ENCODE measurements around the gene ISLR. TPM values are rescaled to one million over a fixed set of nuclear protein-coding genes. Genes with fewer than 3 reads are reported as not detected.

ISLR gene
- polyA plus RNA-seq, 1 donor = 24.8 TPM

DNA sequence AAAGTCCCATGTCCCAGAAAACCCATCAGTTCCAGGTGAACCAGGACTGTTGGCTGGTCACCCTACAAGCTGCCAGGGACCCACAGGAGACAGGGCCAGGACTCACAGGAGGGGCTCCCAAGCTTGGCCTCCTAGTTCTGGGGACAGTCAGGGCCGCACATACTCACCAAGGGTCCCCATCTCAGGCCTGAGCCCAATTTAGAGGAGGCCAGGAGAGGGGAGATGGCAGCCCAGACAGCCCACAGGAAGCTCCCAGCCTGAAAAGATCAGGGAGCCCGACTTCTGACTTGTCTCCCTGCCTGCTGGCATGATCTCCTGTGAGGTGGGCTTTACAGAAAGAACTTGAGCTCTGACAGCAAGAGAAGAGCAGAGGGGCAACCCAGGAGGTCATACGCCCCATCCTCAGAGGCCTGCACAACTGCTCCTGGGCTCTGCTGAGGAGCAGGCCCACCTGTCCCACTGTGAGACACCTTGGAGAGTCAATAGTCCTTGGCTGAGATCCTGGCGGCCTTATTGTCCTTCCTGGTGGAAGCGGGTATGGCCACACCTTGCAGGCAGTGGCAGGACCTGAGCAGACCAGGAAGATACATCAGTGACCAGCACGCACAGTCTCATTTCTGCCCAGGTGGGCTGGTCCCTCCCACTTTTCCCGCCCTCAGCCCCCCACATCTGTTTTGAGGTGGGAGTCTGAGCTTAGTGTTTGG is 2.5 kb upstream of the ISLR start:
- Histone ChIP-seq H3K4me1 (ENCODE audit: control insufficient read depth, insufficient read depth, low read length) (peaks cover 14% of the 10 kb centered on the region), H3K36me3 (ENCODE audit: control insufficient read depth, insufficient read depth, low read length) (peaks cover 3% of the 10 kb centered on the region), H3K9me3 (ENCODE audit: control insufficient read depth, low read depth, low read length) (no peaks in the 10 kb centered on the region), H3K27ac (ENCODE audit: low read length) (no peak overlapping the region), H3K4me3 (ENCODE audit: low read length) (no peak overlapping the region), H3K27me3 (ENCODE audit: control insufficient read depth, insufficient read depth, low read length) (peaks cover 2% of the 10 kb centered on the region)
- no peak for DNase-seq
- no CpG with 5 or more reads among the region's 7 CpGs for whole genome bisulfite sequencing (ENCODE audit: insufficient coverage, low lambda C conversion rate)

GRCh38 chr15:74171965-74172541 is 1.5 kb upstream of the ISLR start:
- H3K4me1 ChIP-seq (ENCODE audit: control insufficient read depth, insufficient read depth, low read length) = peaks cover 14% of the 10 kb centered on the region
- no peak for DNase-seq

DNA sequence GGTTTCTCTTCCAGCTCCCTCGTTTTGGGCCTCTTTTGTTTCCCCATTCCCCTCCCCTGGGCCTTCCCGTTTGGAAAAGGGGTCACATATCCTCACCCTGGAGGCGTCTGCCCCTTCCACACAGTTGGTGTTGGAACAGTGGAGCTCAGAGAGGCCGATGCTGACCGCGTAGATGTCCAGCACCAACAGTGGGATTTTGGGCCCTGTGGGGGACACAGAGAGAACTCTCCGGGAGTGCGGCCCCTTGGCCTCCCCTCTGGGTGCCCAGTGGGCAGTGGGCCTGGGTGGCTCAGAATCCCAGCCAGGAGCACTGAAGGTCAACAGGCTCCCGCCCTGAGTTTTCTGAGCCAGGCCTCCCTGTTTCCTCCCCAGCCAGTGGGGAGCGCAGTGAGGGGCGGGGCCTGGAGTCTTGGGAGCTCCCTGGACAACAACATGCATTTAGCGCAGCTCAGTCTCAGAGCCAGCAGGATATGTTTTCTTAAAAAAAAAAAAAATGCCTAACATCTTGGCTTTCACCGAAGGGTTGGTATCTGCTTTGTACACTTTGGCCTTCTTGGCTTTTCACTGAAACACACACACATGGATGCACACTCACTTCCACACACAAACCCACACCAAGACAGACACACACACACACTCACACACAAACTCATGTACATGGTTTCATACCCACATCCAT is 670 bp upstream of the ISLR start:
- peaks cover 3% of the 10 kb centered on the region for H3K36me3 ChIP-seq (ENCODE audit: control insufficient read depth, insufficient read depth, low read length)
- peaks cover 2% of the 10 kb centered on the region for H3K27me3 ChIP-seq (ENCODE audit: control insufficient read depth, insufficient read depth, low read length)
- H3K4me3 ChIP-seq (ENCODE audit: low read length) = no peak overlapping the region
- no peaks in the 10 kb centered on the region for H3K9me3 ChIP-seq (ENCODE audit: control insufficient read depth, low read depth, low read length)
- DNase-seq = peak in 1 of 2 donors; percentile 37
- H3K27ac ChIP-seq (ENCODE audit: low read length) = peak overlapping the region; percentile 83
- H3K4me1 ChIP-seq (ENCODE audit: control insufficient read depth, insufficient read depth, low read length) = peaks cover 14% of the 10 kb centered on the region
- no CpG with 5 or more reads among the region's 13 CpGs for WGBS (ENCODE audit: insufficient coverage, low lambda C conversion rate)

More at GRCh38 chr15:74171965-74172541, 1.5 kb upstream of the ISLR start:
- Histone ChIP-seq H3K27ac (ENCODE audit: low read length) (peak overlapping the region; percentile 62), H3K27me3 (ENCODE audit: control insufficient read depth, insufficient read depth, low read length) (peaks cover 2% of the 10 kb centered on the region), H3K4me3 (ENCODE audit: low read length) (no peak overlapping the region), H3K36me3 (ENCODE audit: control insufficient read depth, insufficient read depth, low read length) (peaks cover 3% of the 10 kb centered on the region), H3K9me3 (ENCODE audit: control insufficient read depth, low read depth, low read length) (no peaks in the 10 kb centered on the region)
- WGBS (ENCODE audit: insufficient coverage, low lambda C conversion rate) = no CpG with 5 or more reads among the region's 1 CpG

- peaks cover 8% of the 10 kb centered on the region for H3K4me1 ChIP-seq (ENCODE audit: control insufficient read depth, insufficient read depth, low read length)
- peak; percentile 33 to 42 for DNase-seq
- H3K9me3 ChIP-seq (ENCODE audit: control insufficient read depth, low read depth, low read length) = no peaks in the 10 kb centered on the region
- H3K27ac ChIP-seq (ENCODE audit: low read length) = peak overlapping the region; percentile 83
- peaks cover 2% of the 10 kb centered on the region for H3K27me3 ChIP-seq (ENCODE audit: control insufficient read depth, insufficient read depth, low read length)
- H3K36me3 ChIP-seq (ENCODE audit: control insufficient read depth, insufficient read depth, low read length) = peaks cover 3% of the 10 kb centered on the region
- H3K4me3 ChIP-seq (ENCODE audit: low read length) = peak overlapping the region; percentile 39
- WGBS (ENCODE audit: insufficient coverage, low lambda C conversion rate) = no CpG with 5 or more reads among the region's 20 CpGs
Measured at GRCh38 chr15:74174219-74174957, 878 bp downstream of the ISLR start.

GRCh38 chr15:74174958-74175253 is 1.4 kb downstream of the ISLR start:
- Histone ChIP-seq H3K27me3 (ENCODE audit: control insufficient read depth, insufficient read depth, low read length) (peaks cover 2% of the 10 kb centered on the region), H3K4me3 (ENCODE audit: low read length) (peak overlapping the region; percentile 13), H3K9me3 (ENCODE audit: control insufficient read depth, low read depth, low read length) (no peaks in the 10 kb centered on the region), H3K27ac (ENCODE audit: low read length) (peak overlapping the region; percentile 83), H3K4me1 (ENCODE audit: control insufficient read depth, insufficient read depth, low read length) (peaks cover 8% of the 10 kb centered on the region), H3K36me3 (ENCODE audit: control insufficient read depth, insufficient read depth, low read length) (peaks cover 3% of the 10 kb centered on the region)
- WGBS (ENCODE audit: insufficient coverage, low lambda C conversion rate) = no CpG with 5 or more reads among the region's 14 CpGs
- DNase-seq = no peak

- no peaks in the 10 kb centered on the region for H3K9me3 ChIP-seq (ENCODE audit: control insufficient read depth, low read depth, low read length)
- H3K4me3 ChIP-seq (ENCODE audit: low read length) = no peak overlapping the region
- H3K36me3 ChIP-seq (ENCODE audit: control insufficient read depth, insufficient read depth, low read length) = peaks cover 3% of the 10 kb centered on the region
- H3K27ac ChIP-seq (ENCODE audit: low read length) = no peak overlapping the region
- H3K4me1 ChIP-seq (ENCODE audit: control insufficient read depth, insufficient read depth, low read length) = peaks cover 8% of the 10 kb centered on the region
- no CpG with 5 or more reads among the region's 45 CpGs for WGBS (ENCODE audit: insufficient coverage, low lambda C conversion rate)
- H3K27me3 ChIP-seq (ENCODE audit: control insufficient read depth, insufficient read depth, low read length) = peaks cover 2% of the 10 kb centered on the region
- no peak for DNase-seq
Measured at GRCh38 chr15:74175271-74176191, 2.0 kb downstream of the ISLR start.

DNA sequence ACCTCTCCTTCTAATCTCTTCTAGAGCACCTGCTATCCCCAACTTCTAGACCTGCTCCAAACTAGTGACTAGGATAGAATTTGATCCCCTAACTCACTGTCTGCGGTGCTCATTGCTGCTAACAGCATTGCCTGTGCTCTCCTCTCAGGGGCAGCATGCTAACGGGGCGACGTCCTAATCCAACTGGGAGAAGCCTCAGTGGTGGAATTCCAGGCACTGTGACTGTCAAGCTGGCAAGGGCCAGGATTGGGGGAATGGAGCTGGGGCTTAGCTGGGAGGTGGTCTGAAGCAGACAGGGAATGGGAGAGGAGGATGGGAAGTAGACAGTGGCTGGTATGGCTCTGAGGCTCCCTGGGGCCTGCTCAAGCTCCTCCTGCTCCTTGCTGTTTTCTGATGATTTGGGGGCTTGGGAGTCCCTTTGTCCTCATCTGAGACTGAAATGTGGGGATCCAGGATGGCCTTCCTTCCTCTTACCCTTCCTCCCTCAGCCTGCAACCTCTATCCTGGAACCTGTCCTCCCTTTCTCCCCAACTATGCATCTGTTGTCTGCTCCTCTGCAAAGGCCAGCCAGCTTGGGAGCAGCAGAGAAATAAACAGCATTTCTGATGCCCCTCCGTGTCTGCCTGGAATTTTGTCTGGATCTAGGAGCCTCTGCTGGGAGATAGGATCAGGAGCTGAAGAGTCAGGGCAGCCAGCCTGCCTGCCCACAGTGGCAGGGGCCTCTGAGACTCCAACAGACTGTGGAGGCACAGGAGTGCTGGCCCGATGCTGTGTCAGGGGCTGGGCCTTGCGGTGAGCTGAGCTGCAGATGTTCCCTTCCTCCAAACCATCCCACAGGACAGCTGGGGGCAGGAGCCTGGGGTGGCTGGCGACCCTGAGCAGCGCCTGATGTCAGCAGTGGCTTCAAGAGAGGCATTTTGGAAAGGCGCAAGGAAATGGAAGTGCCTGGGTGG is 3.0 kb downstream of the ISLR start:
- peaks cover 3% of the 10 kb centered on the region for H3K36me3 ChIP-seq (ENCODE audit: control insufficient read depth, insufficient read depth, low read length)
- no peaks in the 10 kb centered on the region for H3K27me3 ChIP-seq (ENCODE audit: control insufficient read depth, insufficient read depth, low read length)
- H3K4me1 ChIP-seq (ENCODE audit: control insufficient read depth, insufficient read depth, low read length) = peaks cover 8% of the 10 kb centered on the region
- no peak overlapping the region for H3K4me3 ChIP-seq (ENCODE audit: low read length)
- no peak for DNase-seq
- 100% methylated on average over 1 of the region's 10 CpGs for WGBS (ENCODE audit: insufficient coverage, low lambda C conversion rate)
- no peaks in the 10 kb centered on the region for H3K9me3 ChIP-seq (ENCODE audit: control insufficient read depth, low read depth, low read length)
- no peak overlapping the region for H3K27ac ChIP-seq (ENCODE audit: low read length)

DNA sequence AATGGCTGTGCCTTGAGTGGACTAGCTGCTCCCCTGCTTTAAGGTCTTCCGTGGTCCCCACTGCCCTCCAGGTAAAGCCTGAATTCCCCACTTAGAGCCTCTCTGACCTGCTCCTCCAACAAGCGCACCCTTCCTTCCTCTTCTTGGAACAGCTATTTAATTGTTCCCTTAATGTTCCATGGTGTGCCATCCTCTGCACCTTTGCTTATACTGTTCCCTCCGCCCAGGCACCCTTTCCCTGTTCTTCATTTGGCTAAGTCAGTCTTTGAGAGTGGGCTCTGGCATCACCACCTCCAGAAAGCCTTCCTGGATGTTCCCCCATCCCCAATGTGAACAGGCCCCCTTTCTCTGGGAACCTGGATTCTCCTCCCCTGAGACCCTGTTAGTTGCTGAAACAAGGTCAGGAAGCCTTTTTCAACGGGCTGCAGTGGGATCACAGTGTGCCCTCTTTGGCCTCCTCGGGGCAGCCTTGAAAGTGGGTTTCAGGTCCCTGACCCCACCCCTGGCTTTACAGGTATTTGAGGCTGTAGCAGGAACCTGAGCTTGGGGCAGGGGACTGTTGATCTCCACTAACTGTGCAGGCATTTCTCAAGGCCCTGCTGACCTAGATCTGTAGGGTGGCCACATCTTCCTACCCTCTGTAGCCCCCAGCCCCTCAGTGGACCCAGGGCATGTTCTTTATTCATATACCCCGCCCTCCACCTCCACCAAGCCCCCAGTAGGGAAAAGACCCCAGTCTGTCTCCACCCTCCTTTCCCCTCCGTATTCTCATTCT is 5.0 kb downstream of the ISLR start:
- H3K4me3 ChIP-seq (ENCODE audit: low read length) = no peak overlapping the region
- no peak for DNase-seq
- no peak overlapping the region for H3K27ac ChIP-seq (ENCODE audit: low read length)
- H3K9me3 ChIP-seq (ENCODE audit: control insufficient read depth, low read depth, low read length) = no peaks in the 10 kb centered on the region
- whole genome bisulfite sequencing (ENCODE audit: insufficient coverage, low lambda C conversion rate) = 100% methylated on average over 1 of the region's 7 CpGs
- H3K36me3 ChIP-seq (ENCODE audit: control insufficient read depth, insufficient read depth, low read length) = peaks cover 3% of the 10 kb centered on the region
- H3K4me1 ChIP-seq (ENCODE audit: control insufficient read depth, insufficient read depth, low read length) = no peaks in the 10 kb centered on the region
- H3K27me3 ChIP-seq (ENCODE audit: control insufficient read depth, insufficient read depth, low read length) = no peaks in the 10 kb centered on the region

Data from large intestine (tissue), 3 donors.